ENCODE results near the gene MRPL14.
A peak's percentile ranks its signal among the peaks of the same experiment; 100 is the strongest.

MRPL14 gene

DNA sequence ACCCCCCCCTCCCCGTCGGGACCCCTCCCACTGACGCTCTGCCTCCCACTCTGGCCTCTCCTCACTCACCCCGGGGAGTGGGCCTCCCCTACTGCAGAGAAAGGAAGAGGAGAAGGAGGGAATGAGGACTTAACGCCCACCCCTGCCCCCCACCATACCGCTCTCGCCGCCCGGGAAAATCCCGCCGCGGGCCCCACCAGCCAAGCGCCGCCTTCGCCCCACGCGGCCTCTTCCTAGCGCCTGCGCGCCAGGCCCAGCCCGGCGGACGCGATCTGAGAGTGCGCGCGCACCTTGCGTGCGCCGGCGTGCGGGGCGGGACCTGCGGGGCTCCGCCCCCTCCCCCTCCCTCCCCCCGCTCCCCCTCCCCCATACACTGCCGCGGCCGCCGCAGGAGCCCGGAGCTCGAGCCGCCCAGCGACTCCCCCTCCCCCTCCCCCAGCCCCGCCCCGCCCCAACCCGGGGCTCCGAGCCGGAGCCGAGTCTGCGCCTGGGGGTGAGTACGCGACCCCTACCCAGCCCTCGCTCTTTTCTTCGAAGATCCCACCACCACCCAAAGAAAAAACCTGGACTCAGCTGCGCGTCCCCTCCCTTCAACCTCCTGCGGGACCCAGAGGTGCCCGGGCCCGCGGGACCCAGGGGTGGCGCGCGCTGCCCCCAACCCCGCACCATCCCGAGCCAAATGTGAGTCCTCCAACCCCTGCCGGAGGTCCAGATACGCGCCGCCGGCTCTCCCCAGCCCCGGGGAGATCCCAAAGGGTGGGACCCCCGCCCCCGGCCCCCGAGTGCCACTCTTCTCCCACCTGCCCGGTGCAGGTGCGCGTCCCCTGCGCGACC, at the start of gene MRPL14, which contains the start of gene TMEM63B:
TSS of gene MRPL14 (minus strand) at position 267 of the 834 bp plus-strand sequence. CDS start 10,841 bp downstream, outside the sequence.
TSS of gene TMEM63B (plus strand) at position 369 of the 834 bp plus-strand sequence. CDS start 7,031 bp downstream, outside the sequence.
- peak; percentile 100 for DNase-seq (ENCODE audit: low spot score)

DNA sequence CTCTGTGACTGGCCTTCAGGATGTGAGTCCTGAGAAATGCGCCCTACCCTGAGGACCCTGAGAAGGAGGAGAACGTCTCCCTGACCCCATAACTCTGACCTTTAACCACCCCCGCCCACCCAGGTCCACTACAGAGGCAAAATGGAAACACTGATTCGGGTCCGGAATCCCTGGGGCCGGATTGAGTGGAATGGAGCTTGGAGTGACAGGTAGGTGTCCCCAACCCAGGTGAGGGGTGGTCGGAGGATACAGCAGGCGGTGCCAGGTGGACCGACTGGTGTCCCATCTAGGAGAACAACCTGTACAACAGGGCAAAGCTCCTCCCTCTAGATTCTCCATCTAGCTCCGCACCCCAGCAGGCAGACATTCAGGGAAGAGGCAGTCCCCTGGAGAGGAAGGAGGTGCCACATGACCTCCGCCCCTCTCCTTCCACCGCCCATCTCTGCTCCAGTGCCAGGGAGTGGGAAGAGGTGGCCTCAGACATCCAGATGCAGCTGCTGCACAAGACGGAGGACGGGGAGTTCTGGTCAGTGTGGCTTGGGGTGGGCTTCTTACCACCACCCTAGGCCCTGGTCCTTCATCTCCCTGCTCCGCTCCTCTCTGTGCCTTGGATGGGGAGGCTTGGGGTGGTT, 49.0 kb upstream of the MRPL14 start:
- DNase-seq (ENCODE audit: low spot score): no peak

DNA sequence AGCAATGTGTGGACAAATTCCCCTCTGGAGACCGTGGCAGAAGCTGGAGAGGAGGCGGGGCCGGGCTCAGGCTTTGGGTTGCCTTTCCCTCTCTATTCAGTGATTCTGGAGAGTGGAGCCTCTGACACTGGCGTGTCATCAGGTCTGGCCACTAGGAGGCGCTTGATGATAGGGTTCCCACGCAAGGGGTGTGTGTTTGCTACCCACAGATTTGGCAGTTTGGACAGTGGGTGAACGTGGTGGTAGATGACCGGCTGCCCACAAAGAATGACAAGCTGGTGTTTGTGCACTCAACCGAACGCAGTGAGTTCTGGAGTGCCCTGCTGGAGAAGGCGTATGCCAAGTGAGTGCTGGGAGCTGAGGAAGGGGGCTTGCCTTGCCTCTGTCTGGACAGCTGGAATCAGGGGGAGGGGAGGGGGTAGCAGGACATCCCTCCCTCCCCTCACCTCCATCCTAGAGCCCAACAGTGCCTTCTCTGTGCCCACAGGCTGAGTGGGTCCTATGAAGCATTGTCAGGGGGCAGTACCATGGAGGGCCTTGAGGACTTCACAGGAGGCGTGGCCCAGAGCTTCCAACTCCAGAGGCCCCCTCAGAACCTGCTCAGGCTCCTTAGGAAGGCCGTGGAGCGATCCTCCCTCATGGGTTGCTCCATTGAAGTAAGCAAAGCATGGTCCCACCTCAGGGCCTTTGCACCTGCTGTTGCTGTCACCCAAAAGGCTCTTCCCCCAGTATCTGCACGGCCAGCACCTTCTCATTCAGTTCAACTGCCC, 45.7 kb upstream of the MRPL14 start:
- DNase-seq (ENCODE audit: low spot score): peak; percentile 95

DNA sequence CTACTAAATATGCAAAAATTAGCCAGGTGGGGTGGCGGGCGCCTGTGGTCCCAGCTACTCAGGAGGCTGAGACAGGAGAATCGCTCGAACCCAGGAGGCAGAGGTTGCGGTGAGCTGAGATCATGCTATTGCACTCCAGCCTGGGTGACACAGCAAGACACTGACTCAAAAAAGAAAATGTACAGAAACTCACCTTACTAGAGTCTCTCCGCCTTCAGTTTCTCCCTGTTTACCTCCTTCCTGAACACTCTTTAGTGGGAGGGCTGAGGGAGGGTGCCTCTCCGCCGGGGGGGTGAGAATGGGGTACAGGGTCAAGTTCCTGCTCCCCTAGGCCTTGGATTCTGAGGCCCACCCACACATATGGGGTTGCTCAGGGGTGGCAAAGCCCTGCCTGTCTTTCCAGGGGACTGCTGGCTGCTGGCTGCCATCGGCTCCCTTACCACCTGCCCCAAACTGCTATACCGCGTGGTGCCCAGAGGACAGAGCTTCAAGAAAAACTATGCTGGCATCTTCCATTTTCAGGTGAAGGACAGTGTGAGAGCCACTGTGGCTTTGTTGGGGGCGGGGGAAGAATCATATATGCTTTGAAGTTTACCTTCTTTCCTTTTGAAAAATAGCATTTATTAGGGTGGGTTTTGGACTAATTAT, 44.8 kb upstream of the MRPL14 start:
- DNase-seq (ENCODE audit: low spot score): no peak

DNA sequence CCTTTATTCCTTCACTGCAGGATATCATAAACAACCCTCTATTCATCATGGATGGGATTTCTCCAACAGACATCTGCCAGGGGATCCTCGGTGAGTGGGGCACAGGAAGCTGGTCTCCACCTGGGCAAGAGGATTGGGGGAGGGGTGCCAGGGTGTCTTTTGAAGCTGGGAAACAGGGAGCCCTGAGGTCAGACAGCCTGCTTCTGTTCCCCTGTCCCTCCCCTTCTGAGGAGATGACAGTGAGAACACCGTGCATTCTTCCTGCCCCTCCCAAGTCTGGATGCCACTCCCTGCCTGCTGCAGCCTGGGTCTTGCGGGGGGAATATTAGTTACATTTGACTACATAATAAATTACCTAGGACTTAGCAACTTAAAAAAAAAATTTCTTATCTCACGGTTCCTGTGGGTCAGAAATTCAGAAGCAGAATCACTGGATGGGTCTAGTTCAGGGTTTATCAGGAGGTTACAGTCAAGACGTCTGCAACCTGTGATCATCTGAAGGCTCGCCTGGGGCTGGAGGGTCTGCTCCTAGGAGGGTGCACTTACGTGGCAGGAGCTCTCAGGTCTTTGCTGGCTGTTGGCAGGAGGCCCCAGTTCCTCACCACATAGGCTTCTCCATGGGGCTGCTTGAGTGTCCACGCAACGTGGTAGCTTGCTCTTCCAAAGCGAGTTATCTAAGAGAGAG, 42.8 kb upstream of the MRPL14 start:
- DNase-seq (ENCODE audit: low spot score): no peak

DNA sequence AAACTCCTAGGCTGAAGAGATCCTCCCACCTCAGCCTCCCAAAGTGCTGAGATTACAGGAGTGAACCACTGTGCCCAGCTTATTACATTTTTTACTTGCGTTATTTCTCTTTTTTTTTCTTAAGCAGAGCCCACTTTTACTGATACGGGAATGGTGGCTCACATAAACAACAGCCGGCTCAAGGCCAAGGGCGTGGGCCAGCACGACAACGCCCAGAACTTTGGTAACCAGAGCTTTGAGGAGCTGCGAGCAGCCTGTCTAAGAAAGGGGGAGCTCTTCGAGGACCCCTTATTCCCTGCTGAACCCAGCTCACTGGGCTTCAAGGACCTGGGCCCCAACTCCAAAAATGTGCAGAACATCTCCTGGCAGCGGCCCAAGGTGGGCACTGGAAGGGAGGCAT, 41.9 kb upstream of the MRPL14 start:
- peak; percentile 64 for DNase-seq (ENCODE audit: low spot score)

DNA sequence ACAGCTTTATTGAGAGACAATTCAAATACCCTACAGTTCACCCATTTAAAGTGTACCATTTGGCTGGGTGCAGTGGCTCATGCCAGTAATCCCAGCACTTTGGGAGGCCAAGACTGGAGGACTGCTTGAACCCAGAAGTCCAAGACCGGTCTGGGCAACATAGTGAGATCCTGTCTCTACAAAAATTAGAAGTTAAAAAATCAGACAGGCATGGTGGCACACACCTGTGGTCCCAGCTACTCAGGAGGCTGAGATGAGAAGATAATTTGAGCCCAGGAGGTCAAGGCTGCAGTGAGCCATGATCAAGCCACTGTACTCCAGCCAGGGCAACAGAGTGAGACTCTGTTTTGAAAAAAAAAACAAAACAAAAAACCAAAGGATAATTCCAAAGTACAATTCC, 40.3 kb upstream of the MRPL14 start:
- DNase-seq (ENCODE audit: low spot score): no peak

DNA sequence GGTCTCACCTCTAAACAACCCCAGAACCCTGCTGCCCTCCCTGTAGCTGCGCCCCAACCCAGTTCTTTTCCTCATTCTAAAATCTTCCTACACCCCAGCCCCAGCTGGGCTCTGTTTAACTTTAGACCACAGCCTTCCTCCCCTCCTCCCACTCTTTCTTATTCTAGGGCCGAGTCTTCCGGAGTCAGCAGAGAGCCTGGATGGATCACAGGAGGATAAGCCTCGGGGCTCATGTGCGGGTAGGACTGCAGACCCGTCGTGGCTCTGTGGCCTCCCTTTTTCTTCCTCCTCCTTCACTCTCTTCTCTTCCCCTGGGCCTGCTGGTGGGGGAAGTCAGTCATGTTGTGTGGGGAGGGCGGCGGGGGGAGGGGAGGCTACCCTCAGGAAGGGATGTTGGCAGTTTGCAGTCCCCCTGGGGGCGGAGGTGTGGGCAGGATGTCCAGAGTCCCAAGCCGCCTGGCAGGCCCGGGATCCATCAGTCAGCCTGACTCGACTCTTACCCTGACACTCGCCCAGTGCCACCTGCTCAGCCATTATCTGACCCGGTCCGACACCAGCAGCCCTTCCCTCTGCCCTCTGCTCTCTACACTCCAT, 39.4 kb upstream of the MRPL14 start:
- no peak for DNase-seq (ENCODE audit: low spot score)

DNA sequence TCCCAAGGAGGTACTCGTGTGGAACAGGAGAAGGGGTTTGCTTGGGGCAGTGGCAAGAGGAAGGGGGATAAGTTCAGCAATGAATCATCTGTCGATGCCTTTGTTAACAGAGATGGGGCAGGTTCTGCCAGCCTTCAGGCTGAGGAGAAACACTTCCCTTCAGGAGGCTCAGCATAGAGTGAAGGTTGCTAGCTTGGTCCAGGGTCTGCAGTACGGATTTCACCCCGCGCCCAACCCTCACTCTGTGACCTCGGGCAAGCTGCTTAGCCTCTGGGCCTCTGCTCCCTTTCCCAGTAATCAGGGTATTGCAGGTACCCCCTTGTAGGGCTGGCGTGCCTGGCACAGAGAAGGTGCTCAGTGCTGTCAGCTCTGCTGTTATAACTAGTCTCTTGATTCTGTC, 38.9 kb upstream of the MRPL14 start:
- no peak for DNase-seq (ENCODE audit: low spot score)

DNA sequence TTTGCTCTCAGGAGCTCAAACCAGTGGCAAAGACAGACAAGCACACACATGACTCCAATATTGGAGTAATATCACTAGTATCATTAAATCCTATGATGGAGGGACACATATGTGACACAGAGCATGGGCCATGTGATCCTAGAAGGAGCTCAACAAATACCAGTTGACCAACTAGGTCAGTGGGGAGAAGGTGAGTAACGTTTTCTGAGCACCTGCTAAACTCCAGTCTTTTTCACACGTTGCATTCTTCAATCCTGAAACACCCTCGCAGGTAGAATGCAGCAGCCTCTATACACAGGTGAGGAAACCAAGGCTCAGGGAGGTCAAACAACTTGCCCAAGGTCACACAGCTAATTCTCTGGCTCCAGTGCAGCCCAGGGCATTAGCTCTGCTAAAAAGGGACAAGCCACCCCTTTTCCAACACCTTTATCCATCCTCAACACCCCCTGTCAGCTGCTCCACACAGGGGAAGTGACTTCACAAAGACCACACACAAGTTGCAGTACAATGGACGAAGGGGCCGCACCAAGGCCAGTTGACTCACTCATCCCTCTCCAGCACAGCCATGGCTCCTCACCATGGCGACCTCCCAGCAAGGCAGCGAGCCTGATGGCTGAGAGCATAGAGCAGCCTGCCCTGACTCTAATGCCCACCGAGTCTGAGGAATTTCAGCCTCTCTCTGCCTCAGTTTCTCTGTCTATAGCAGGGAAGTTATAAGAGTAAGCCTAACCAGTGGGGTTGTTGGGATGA, 35.8 kb upstream of the MRPL14 start:
- DNase-seq (ENCODE audit: low spot score): no peak

DNA sequence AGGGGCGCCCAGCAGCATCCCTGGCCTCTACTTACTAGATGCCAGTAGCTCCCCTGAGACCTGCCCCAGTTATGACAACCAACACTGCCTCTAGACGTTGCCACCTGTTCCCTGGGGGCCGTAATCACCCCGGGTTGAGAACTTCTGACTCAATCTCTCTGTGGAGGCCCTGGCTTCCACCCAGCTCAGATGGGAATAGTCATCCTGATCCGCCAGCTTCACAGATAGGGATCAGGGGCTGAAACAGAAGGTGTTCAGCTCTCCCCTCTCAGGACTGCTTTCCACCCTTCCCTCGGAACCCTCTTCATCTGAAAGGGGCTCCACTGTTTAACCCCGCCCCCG, 34.7 kb upstream of the MRPL14 start:
- peak; percentile 54 for DNase-seq (ENCODE audit: low spot score)

DNA sequence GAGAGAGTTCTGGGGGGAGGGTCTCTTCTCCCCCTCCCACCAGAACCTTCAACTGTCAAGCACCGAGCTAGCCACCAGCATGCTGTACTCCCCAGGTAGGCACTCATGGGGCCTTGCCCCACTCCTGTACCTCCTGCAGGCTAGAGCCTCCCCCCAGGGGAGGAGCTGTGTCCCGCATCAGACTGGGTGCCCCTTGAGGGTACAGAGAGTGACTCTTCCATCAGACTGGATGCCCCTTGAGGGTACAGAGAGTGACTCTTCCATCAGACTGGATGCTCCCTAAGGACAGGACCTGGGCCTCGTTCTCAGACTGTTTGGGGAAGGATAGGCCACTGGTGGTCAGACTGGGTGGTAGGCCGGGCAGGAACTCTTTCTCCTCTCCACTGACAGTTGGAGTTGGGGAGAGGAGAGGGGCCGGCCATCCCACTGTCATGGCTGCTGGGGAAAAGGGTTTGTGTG, 31.5 kb upstream of the MRPL14 start, which contains the start of gene CAPN11:
TSS of gene CAPN11 (plus strand) at position 51 of the 459 bp plus-strand sequence. CDS start at position 80, 29 bp downstream.
- DNase-seq (ENCODE audit: low spot score): no peak

DNA sequence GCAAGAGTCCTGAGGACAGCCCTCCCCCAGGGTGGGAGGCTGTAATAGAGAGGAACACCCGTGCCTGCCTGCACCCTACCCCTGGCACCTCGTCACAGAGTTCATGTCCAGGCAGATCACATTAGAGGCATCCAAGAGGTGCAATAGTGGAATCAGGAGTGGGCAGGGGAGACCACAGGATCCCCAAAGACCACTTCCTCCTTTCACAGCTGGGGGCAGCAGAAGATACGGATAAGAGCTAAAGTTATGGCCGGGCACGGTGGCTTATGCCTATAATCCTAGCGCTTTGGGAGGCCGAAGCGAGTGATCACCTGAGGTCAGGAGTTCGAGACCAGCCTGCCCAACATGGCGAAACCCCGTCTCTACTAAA, 29.9 kb upstream of the MRPL14 start:
- no peak for DNase-seq (ENCODE audit: low spot score)

DNA sequence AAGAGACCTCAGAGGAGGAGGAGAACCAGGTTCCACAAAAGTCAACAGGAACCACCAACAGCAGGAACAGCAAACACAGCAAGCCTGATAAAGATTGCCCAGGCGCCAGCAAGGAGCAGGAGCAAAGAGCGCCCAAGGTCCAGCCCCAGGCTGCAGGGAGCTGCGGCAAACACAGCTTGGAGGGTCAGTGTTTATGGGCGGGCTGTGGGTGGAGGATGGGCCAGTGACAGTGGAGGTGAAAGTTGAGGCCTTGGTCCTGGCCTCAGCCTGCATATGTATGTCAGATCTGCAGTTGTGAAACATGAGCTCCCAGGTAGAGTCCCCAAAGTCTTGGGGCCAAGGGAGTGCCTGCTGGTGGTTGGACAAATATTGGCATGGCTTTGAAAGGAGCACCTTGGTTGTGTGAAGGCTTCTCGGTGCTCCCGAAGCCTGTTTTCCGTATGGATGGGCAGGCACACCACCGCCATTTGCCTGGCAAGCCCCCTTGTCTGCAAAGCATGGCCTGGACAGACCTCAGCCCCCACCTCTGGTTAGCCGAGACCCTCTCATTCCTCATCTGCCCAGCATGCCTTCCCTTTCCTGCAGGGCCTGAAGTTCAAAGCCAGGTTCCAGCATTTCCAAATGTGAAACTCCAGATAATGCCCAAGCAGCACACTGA, 29.4 kb upstream of the MRPL14 start:
- no peak for DNase-seq (ENCODE audit: low spot score)

DNA sequence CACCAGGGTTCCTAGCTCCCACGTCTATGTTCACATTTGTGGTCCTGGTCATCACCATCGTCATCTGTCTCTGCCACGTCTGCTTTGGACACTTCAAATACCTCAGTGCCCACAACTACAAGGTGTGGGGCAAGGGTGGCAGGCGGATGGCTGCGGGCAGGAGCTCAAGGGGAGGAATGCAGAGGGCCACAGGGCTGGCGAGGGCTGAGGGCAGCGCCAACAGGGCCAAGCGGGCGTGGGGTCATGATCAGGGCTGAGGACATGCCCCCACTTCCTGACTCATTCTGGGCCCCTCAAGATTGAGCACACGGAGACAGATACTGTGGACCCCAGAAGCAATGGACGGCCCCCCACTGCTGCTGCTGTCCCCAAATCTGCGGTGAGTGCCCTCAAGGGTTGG, 26.8 kb upstream of the MRPL14 start:
- DNase-seq (ENCODE audit: low spot score): no peak

DNA sequence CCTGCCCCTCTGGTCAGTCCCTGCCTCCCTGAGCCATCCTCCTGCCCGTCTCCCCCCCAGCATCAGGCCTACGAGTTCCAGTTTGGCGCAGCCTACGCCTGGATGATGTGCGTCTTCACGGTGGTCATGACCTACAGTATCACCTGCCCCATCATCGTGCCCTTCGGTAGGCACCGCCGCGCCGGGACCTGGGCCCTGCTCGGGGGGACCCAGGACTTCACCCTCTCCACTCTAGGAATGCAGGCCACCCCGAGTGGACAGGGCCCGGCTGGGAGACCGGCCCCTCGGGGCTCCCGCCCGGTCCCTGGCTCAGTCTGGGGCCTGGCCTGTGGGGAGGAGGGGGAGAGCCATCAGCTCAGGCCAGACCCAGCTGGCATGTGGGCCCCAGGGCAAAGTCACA, 25.3 kb upstream of the MRPL14 start:
- DNase-seq (ENCODE audit: low spot score): no peak

DNA sequence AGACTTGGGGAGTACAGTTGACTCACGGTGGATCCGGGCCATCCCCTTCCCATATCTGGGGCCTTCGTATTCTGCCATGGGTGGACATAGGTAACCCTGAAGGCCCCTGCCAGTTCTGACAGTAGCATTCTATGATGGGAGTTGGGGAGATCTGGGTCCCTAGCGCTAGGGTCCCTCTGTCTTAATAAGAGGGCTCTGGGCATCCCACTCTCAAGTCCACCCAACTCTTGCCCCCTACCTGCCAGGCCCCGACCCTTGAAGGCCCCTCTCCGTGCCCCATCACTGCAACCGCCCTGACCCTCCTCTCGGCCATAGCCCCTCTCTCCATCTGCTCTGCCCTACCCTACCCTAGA, 24.8 kb upstream of the MRPL14 start:
- no peak for DNase-seq (ENCODE audit: low spot score)

DNA sequence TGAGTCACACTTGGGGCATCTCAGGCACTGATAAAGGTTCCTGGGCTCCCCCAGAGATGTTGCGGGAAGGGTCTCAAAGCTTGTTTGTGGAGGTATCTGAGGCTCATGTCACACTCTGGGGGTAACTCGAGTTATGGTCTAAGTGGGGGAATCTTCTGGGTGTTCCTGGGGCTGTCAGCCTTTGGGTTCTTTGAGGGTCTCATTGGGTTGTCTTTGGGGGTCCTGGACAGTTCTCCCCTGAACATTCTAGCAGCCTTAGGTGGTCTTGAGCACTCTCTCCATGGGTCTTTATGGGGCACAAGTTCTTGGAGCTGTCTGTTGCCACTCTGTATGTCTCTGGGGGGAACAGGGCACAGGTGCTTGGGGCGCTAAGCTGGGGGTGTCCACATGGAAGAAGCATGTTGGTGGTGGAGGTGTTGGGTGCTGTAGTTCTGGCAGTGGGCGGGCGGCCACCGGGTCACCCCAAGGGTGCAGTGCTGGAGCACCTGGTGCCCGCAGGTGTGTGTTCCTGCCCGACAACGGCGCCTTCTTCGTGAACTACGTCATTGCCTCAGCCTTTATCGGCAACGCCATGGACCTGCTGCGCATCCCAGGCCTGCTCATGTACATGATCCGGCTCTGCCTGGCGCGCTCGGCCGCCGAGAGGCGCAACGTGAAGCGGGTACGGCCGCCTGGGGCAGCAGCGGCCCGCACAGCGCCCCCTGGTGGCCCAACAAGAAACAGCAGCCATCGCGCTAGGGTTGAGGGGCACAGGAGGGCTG, 24.3 kb upstream of the MRPL14 start:
- peak; percentile 93 for DNase-seq (ENCODE audit: low spot score)

DNA sequence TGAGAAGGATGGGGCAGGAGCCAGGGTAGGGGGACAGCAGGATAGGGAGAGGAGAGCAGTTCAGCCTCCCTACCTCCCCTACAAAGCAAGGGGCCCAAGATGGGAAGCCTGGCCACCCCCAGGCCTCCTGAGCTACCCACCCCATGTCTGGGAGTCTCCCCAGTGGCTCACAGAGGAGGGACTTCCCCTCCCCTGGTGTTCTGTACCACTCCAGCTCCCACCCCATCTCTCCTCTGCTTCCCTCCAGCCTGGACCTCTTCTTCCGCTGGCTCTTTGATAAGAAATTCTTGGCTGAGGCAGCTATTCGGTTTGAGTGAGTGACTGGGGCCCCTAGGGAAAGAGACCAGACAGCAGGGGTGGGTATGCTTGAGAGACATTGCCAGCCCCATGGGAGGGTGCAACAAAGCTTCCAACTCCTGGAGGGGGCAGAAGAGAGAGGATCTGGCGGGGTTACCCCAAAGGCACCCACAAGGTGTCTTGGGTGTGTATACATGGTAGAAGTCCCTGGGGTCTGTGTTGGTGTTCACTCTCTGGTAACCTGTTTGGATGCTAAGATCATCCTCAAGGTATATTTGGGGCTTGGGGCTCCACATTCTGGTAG, 23.2 kb upstream of the MRPL14 start:
- DNase-seq (ENCODE audit: low spot score): no peak
